ENCODE measurements around the gene LRRC53. TPM values are rescaled to one million over a fixed set of nuclear protein-coding genes. Genes with fewer than 3 reads are reported as not detected.

Gene LRRC53
- total RNA-seq, 1 donor from 2014 or later: not detected

DNA sequence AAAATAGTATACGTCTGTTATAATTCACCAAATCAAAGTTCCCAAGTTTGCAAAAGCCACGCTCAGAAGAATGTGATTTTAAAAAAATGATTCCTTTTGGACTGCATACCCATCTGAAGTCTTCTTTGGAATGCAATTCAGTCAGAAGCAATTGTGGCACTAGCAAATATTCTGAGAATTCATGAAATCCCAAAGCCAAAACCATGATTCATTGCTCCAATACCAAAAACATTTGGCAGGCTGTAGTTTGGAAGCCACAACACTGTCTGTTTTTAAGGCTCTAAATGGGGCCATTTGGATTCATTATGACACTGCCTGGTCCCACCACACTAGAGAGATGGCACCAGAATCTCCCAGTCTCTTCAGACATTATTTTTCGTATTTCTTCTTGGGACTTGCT lies 21.8 kb upstream of the LRRC53 start:
- Mint-ChIP-seq H3K36me3 (ENCODE audit: unreplicated experiment) (no peaks in the 10 kb centered on the region), H3K4me3 (ENCODE audit: unreplicated experiment) (no peak overlapping the region), H3K9me3 (ENCODE audit: unreplicated experiment) (no peaks in the 10 kb centered on the region), H3K27me3 (ENCODE audit: unreplicated experiment) (no peaks in the 10 kb centered on the region), H3K4me1 (ENCODE audit: unreplicated experiment) (no peaks in the 10 kb centered on the region), H3K27ac (ENCODE audit: unreplicated experiment) (no peak overlapping the region)
- DNase-seq (ENCODE audit: extremely low spot score, unreplicated experiment): no peak
- TF ChIP-seq, protein P1, sequence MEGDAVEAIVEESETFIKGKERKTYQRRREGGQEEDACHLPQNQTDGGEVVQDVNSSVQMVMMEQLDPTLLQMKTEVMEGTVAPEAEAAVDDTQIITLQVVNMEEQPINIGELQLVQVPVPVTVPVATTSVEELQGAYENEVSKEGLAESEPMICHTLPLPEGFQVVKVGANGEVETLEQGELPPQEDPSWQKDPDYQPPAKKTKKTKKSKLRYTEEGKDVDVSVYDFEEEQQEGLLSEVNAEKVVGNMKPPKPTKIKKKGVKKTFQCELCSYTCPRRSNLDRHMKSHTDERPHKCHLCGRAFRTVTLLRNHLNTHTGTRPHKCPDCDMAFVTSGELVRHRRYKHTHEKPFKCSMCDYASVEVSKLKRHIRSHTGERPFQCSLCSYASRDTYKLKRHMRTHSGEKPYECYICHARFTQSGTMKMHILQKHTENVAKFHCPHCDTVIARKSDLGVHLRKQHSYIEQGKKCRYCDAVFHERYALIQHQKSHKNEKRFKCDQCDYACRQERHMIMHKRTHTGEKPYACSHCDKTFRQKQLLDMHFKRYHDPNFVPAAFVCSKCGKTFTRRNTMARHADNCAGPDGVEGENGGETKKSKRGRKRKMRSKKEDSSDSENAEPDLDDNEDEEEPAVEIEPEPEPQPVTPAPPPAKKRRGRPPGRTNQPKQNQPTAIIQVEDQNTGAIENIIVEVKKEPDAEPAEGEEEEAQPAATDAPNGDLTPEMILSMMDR (IDR thresholded peaks at IDR 0.05): no peak

DNA sequence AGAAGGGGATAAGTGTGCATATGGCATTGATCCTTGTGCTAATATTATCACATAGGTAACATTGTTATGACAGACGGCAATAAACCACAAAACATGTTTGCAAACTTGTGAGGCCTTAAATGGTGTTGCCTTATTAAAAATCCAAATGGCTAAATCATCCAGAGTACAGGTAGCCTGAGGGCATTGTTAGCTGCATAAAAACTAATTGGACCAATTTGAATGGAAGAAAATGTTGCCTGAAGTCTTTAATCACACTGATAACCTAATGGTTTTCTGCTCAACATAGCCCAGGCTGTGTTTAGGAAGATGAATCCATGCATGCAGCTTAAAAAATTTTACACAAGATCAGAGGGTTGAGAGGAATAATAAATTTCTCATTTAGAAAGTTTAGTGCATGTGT lies 19.4 kb upstream of the LRRC53 start:
- Mint-ChIP-seq H3K4me1 (ENCODE audit: unreplicated experiment) (no peaks in the 10 kb centered on the region), H3K27ac (ENCODE audit: unreplicated experiment) (no peak overlapping the region), H3K9me3 (ENCODE audit: unreplicated experiment) (no peaks in the 10 kb centered on the region), H3K36me3 (ENCODE audit: unreplicated experiment) (no peaks in the 10 kb centered on the region), H3K27me3 (ENCODE audit: unreplicated experiment) (no peaks in the 10 kb centered on the region), H3K4me3 (ENCODE audit: unreplicated experiment) (no peak overlapping the region)
- no peak for DNase-seq (ENCODE audit: extremely low spot score, unreplicated experiment)
- TF ChIP-seq, protein P1 (IDR thresholded peaks at IDR 0.05): no peak

DNA sequence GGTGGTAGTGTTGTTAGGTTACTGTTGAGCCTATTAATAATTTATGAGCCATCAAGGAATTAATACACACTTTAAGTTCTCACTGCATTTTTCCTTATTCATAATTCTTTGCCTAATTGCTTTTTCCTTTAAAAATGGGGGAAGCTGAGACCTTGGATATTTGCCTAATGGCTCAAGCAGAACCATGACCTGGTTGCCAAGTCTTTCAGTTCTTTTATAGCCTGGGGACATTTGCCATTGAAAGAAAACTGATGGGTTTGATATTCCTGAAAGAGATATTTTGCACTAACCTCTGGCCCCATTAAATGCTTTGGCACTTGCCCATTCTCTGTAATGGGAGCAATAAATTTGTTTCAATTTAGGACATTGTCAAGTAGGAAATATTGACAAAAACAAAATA lies 18.5 kb upstream of the LRRC53 start:
- Mint-ChIP-seq H3K4me3 (ENCODE audit: unreplicated experiment) (no peak overlapping the region), H3K36me3 (ENCODE audit: unreplicated experiment) (no peaks in the 10 kb centered on the region), H3K27ac (ENCODE audit: unreplicated experiment) (no peak overlapping the region), H3K4me1 (ENCODE audit: unreplicated experiment) (no peaks in the 10 kb centered on the region), H3K9me3 (ENCODE audit: unreplicated experiment) (no peaks in the 10 kb centered on the region), H3K27me3 (ENCODE audit: unreplicated experiment) (no peaks in the 10 kb centered on the region)
- no peak for DNase-seq (ENCODE audit: extremely low spot score, unreplicated experiment)
- TF ChIP-seq, protein P1 (IDR thresholded peaks at IDR 0.05): no peak

- H3K9me3 Mint-ChIP-seq (ENCODE audit: unreplicated experiment): no peaks in the 10 kb centered on the region
- H3K27ac Mint-ChIP-seq (ENCODE audit: unreplicated experiment): no peak overlapping the region
- H3K36me3 Mint-ChIP-seq (ENCODE audit: unreplicated experiment): no peaks in the 10 kb centered on the region
- TF ChIP-seq, protein P1 (IDR thresholded peaks at IDR 0.05): no peak
- no peaks in the 10 kb centered on the region for H3K4me1 Mint-ChIP-seq (ENCODE audit: unreplicated experiment)
- no peak overlapping the region for H3K4me3 Mint-ChIP-seq (ENCODE audit: unreplicated experiment)
- DNase-seq (ENCODE audit: extremely low spot score, unreplicated experiment): no peak
- H3K27me3 Mint-ChIP-seq (ENCODE audit: unreplicated experiment): no peaks in the 10 kb centered on the region
Measured at GRCh38 chr1:74528123-74528522, 15.7 kb upstream of the LRRC53 start.

- Mint-ChIP-seq H3K4me1 (ENCODE audit: unreplicated experiment) (no peaks in the 10 kb centered on the region), H3K27ac (ENCODE audit: unreplicated experiment) (no peak overlapping the region), H3K36me3 (ENCODE audit: unreplicated experiment) (no peaks in the 10 kb centered on the region), H3K9me3 (ENCODE audit: unreplicated experiment) (no peaks in the 10 kb centered on the region), H3K4me3 (ENCODE audit: unreplicated experiment) (no peak overlapping the region), H3K27me3 (ENCODE audit: unreplicated experiment) (no peaks in the 10 kb centered on the region)
- TF ChIP-seq, protein P1 (IDR thresholded peaks at IDR 0.05): no peak
- DNase-seq (ENCODE audit: extremely low spot score, unreplicated experiment): no peak
Measured at GRCh38 chr1:74526708-74527107, 14.3 kb upstream of the LRRC53 start.

All from osteocyte (in vitro differentiated cells).